ENCODE measurements around the gene PLCB4. TPM values are rescaled to one million over a fixed set of nuclear protein-coding genes. Genes with fewer than 3 reads are reported as not detected.

Gene PLCB4
- total and polyA plus RNA-seq, 7 donors: 9.7 to 21.0 (median 12.4) TPM

DNA sequence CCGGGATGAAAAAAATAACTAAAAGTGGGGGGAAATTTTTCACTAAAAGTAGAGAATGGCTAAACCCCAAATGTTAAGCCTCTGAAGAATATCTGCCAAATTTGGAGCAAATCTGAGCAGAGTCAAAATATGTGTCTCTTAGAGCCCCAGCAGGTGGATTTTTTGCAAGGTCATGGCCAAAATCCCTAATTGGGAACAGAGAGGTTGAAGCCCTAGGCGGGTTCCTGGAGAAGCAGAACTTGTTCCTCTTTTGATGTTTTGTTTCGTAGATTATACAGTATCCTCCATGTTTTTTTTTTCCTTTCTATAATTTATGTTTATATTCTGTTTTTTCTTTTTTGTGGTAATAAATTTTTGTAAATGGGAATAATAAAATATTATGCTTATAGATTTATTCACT is 94.4 kb downstream of the PLCB4 start:
- Histone ChIP-seq H3K4me3 (no peak overlapping the region), H3K27ac (no peak overlapping the region), H3K27me3 (no peaks in the 10 kb centered on the region), H3K9me3 (no peaks in the 10 kb centered on the region), H3K36me3 (no peaks in the 10 kb centered on the region), H3K4me1 (peaks cover 0 to 21% (median 15%) of the 10 kb centered on the region in 4 donors)
- DNase-seq: no peak
- WGBS, 2 donors: 68 to 88% methylated on average over 3 of the region's 3 CpGs
- intact Hi-C loops (cut with DNase I): no loop called here
- no peak for TF ChIP-seq POLR2AphosphoS5 (IDR thresholded peaks at IDR 0.05)

DNA sequence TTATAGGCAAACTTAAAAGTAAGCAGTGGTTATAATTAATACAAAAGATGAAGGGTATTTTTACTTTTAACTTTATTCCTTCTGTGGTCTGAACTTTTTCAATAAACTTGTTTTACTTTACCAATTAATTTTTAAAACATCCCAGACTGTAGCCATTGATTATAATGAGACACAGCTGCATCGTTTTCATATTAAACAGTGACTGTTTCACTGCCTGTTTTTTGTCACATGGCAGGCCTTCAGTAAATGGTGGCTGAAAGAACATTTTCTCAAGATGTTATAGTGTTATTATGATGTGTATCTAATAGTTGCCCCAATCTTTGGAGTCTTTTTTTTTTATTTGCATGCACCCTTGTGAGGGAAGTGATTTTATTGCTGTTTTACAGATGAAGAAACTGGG is 95.1 kb downstream of the PLCB4 start:
- TF ChIP-seq POLR2A (IDR thresholded peaks at IDR 0.05): no peak
- TF ChIP-seq, protein P1, sequence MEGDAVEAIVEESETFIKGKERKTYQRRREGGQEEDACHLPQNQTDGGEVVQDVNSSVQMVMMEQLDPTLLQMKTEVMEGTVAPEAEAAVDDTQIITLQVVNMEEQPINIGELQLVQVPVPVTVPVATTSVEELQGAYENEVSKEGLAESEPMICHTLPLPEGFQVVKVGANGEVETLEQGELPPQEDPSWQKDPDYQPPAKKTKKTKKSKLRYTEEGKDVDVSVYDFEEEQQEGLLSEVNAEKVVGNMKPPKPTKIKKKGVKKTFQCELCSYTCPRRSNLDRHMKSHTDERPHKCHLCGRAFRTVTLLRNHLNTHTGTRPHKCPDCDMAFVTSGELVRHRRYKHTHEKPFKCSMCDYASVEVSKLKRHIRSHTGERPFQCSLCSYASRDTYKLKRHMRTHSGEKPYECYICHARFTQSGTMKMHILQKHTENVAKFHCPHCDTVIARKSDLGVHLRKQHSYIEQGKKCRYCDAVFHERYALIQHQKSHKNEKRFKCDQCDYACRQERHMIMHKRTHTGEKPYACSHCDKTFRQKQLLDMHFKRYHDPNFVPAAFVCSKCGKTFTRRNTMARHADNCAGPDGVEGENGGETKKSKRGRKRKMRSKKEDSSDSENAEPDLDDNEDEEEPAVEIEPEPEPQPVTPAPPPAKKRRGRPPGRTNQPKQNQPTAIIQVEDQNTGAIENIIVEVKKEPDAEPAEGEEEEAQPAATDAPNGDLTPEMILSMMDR (IDR thresholded peaks at IDR 0.05): no peak
- TF ChIP-seq EP300 (IDR thresholded peaks at IDR 0.05): no peak
- TF ChIP-seq POLR2AphosphoS5 (IDR thresholded peaks at IDR 0.05): no peak
- Histone ChIP-seq H3K36me3 (no peaks in the 10 kb centered on the region), H3K4me3 (no peak overlapping the region), H3K27ac (no peak overlapping the region), H3K9me3 (no peaks in the 10 kb centered on the region), H3K27me3 (no peaks in the 10 kb centered on the region), H3K4me1 (peaks cover 0 to 21% (median 15%) of the 10 kb centered on the region in 4 donors)
- intact Hi-C loops (cut with DNase I): no loop called here
- no peak for DNase-seq
- WGBS, 2 donors: 66 to 68% methylated on average over 1 of the region's 1 CpG

DNA sequence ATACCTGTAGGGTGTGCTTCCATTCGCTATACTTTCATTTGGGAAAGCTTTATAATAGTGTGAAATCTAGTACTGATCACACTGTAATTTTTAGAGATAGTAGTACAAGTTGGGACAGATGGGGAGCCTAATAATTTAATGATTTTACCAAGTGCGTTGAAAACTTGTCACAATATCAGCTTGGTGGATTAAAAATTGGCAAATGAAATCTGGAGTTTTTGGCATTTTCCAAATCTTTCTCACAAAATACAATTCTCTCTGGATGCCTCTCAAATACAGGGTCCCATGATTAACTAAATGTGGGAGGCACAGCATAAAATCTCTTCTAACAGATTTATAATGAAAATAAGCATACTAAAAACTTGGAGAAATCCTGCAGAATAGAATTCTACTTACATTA is 96.4 kb downstream of the PLCB4 start:
- H3K4me3 ChIP-seq: no peak overlapping the region
- TF ChIP-seq, protein P1 (IDR thresholded peaks at IDR 0.05): no peak
- no peak for TF ChIP-seq POLR2AphosphoS5 (IDR thresholded peaks at IDR 0.05)
- TF ChIP-seq EP300 (IDR thresholded peaks at IDR 0.05): no peak
- no peak for TF ChIP-seq POLR2A (IDR thresholded peaks at IDR 0.05)
- H3K9me3 ChIP-seq: no peaks in the 10 kb centered on the region
- no peaks in the 10 kb centered on the region for H3K27me3 ChIP-seq
- H3K36me3 ChIP-seq: no peaks in the 10 kb centered on the region
- no peak overlapping the region for H3K27ac ChIP-seq
- 86 to 96% methylated on average over 2 of the region's 2 CpGs for WGBS, 2 donors
- intact Hi-C loops (cut with DNase I): no loop called here
- DNase-seq: no peak
- H3K4me1 ChIP-seq: peaks cover 0 to 19% (median 14%) of the 10 kb centered on the region in 4 donors

DNA sequence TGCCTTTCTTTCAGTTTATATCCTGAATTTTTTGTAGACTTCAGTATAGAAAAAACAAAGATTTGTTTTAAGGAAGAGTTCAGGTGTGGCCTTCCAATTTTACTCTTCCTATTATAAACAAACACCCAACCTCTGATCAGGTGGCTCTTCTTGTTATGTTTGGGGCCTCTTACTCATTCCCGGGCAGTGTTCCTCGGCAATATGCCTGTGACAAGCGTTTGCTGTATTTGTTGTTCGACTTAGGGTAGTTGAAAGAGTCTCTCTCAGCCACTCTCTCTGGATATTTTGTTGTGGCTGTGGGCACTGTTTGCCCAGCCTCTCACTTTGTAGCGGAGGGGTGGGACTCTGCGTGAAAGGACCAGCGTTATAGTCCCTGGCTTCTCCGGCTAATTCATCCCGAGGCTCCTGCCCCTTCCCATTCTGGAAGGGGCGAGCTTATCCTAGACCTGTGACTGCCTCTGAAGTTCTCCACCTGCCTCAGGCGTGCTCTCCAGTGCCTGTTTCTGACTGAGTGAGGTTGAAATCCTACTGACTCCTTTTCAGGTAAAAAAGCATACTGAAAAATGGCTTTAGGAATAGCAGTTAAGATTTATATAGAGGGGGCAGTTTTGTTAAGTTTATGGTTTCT is 97.4 kb downstream of the PLCB4 start:
- no peak for DNase-seq
- H3K4me3 ChIP-seq: no peak overlapping the region
- H3K4me1 ChIP-seq: peaks cover 0 to 10% (median 4%) of the 10 kb centered on the region in 4 donors
- no peaks in the 10 kb centered on the region for H3K9me3 ChIP-seq
- no peak overlapping the region for H3K27ac ChIP-seq
- TF ChIP-seq POLR2A (IDR thresholded peaks at IDR 0.05): no peak
- no peak for TF ChIP-seq POLR2AphosphoS5 (IDR thresholded peaks at IDR 0.05)
- TF ChIP-seq, protein P1 (IDR thresholded peaks at IDR 0.05): no peak
- TF ChIP-seq EP300 (IDR thresholded peaks at IDR 0.05): no peak
- WGBS, 2 donors: 17 to 71% methylated on average over 11 of the region's 11 CpGs
- H3K27me3 ChIP-seq: no peaks in the 10 kb centered on the region
- intact Hi-C loops (cut with DNase I): no loop called here
- no peaks in the 10 kb centered on the region for H3K36me3 ChIP-seq

DNA sequence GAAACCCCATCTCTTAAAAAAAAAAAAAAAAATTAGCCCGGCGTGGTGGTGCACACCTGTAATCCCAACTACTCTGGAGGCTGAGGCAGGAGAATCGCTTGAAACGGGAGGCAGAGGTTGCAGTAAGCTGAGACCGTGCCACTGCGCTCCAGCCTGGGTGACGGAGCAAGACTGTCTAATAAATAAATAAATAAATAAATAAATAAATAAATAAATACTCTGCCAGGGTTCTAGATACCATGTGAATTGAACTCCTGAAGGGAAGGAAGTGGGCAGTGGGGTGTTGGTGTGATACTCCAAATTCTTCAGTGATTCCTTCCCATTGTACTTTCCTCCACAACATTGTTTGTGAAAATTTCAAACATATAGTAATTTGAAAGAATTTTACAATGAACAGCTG is 100.5 kb downstream of the PLCB4 start:
- DNase-seq: no peak
- no peaks in the 10 kb centered on the region for H3K9me3 ChIP-seq
- no peak overlapping the region for H3K4me3 ChIP-seq
- peaks cover 0 to 5% (median 0%) of the 10 kb centered on the region in 4 donors for H3K4me1 ChIP-seq
- TF ChIP-seq, protein P1 (IDR thresholded peaks at IDR 0.05): no peak
- TF ChIP-seq POLR2A (IDR thresholded peaks at IDR 0.05): no peak
- no peak for TF ChIP-seq EP300 (IDR thresholded peaks at IDR 0.05)
- no peak for TF ChIP-seq POLR2AphosphoS5 (IDR thresholded peaks at IDR 0.05)
- no peaks in the 10 kb centered on the region for H3K36me3 ChIP-seq
- H3K27me3 ChIP-seq: no peaks in the 10 kb centered on the region
- H3K27ac ChIP-seq: no peak overlapping the region
- intact Hi-C loops (cut with DNase I): no loop called here
- 95 to 97% methylated on average over 7 of the region's 7 CpGs for WGBS, 2 donors
